SKM-1 (cell line): Measurements from ENCODE around the gene BTN3A1.
A peak's percentile ranks its signal among the peaks of the same experiment; 100 is the strongest.
"Not testable (repeated sequence)": the region's sequence is repeated elsewhere in the genome, so short reads cannot be mapped to it uniquely, and the experiment has no call there.

ENCODE experiments used
- DNase-seq: peaks from one replicate; lab custom pipeline; 2025; ENCODE audit not compliant: unreplicated experiment; lab: John Stamatoyannopoulos, UW

Gene BTN3A1

GRCh38 chr6:26401987-26402658 is at the start of gene BTN3A1:
TSS of gene BTN3A1 (plus strand) at chr6:26402275. CDS start at chr6:26405564, 3,289 bp downstream.
- peak; percentile 63 for DNase-seq

DNA sequence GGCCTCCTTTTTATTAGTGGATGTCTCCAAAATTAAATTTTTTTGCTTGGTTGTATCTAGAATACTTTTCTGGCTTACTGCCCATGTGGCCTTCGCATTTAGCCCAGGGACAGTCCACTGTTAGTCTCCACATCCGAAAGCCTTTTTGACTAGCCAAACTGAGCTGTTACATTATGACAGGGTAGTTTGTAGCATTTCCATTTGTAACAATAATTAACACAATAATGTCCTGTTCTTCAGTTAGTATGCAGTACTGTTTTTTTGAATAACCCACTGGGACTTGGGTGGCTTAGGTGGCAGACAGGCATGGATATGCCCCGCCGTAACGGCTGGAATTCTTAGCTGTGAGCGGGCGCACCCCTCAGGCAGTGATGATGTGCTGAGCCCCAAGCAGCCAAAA is 49.8 kb upstream of the BTN3A1 start:
- no peak for DNase-seq

- DNase-seq: no peak
Observed at GRCh38 chr6:26354162-26354561, 47.9 kb upstream of the BTN3A1 start.

DNA sequence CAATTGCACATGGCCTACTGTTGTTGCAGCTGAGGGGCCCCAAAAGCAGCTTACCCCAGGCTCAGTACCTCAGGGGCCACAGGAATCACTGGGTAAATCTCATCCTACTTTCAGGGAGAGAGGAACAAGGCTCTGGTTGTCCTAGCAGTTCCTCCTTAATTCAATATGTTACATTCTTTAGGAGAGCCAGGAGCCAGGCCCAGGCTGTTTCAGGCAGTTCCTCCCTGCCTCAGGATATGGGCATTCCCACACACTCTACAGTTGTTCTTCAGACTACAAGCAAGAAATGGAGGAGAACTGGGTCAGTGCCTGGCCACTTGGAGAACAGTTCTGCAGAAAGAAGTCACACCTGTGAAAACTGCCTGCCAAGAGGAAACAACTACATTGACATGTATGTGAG is 46.7 kb upstream of the BTN3A1 start:
- no peak for DNase-seq

- DNase-seq: not testable (repeated sequence)
Observed at GRCh38 chr6:26357543-26357942, 44.5 kb upstream of the BTN3A1 start.

GRCh38 chr6:26358511-26358981 is 43.5 kb upstream of the BTN3A1 start:
- no peak for DNase-seq

GRCh38 chr6:26359765-26360164 is 42.3 kb upstream of the BTN3A1 start:
- DNase-seq: no peak

DNA sequence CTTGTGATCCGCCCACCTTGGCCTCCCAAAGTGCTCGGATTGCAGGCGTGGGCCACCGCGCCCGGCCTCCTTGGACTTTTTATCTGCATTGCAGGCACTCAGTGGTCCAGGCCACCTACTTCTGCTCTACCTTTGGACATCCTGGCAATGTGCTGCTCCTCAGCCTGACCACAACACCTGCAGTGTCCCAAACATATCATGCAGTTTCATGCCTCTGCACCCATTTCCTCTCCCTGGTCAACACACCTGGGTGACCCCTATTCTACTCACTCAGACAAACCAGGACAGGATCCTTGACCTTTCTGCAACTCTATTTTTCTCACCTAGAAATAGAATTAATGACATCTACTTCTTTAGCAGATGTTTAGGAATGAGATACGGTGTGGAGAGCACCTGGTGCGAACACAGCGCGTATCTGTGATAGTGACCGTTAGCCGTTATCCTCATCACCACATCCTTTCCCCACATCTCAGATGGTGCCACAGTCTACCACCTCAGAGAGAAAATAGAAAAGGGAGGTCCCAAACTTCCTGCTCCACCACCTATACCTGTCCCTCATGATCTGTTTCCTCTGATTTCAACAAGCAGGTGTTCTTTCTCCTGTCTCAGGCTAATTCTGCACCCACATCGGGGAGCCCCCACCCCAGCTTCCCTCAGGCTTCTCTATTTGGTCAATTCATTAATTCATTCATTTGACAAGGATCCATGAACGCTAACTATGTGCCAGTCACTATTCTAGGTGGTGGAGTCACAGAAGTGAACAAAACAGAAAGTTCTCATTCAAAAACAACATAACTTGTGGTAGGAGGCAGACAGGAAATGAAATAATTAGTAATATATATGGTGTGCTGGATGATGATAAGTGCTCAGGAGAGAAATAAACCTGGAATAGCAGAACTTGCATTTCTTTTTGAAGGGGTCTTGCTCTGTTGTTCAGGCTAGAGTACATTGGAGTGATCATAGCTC is 41.3 kb upstream of the BTN3A1 start:
- no peak for DNase-seq

- DNase-seq: no peak
Observed at GRCh38 chr6:26361544-26361943, 40.5 kb upstream of the BTN3A1 start.

GRCh38 chr6:26362093-26362835 is 39.8 kb upstream of the BTN3A1 start:
- no peak for DNase-seq

- DNase-seq: no peak
Observed at GRCh38 chr6:26362836-26363220, 39.2 kb upstream of the BTN3A1 start.

- DNase-seq: no peak
Observed at GRCh38 chr6:26363882-26364701, 38.0 kb upstream of the BTN3A1 start.

- no peak for DNase-seq
Observed at GRCh38 chr6:26365633-26365995, 36.5 kb upstream of the BTN3A1 start.

DNA sequence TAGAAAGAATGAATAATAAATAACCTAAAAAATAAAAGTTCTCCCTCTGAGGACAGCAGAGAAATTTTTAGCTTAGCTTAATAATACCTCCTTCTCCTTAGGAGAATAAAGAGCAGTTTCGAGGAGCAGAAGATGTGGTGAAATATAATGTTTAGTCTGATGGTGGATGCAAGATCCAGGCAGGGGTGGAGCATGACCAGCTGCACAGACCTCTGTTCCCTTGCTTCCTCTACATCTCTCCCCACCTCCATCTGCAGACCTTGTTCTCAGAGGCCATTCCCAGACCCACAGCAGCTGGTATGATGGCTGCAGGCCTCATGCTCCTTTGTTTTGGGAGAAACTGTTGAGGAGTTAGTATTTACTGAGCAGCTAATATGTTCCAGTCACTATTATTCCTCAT is 35.6 kb upstream of the BTN3A1 start:
- DNase-seq: no peak

DNA sequence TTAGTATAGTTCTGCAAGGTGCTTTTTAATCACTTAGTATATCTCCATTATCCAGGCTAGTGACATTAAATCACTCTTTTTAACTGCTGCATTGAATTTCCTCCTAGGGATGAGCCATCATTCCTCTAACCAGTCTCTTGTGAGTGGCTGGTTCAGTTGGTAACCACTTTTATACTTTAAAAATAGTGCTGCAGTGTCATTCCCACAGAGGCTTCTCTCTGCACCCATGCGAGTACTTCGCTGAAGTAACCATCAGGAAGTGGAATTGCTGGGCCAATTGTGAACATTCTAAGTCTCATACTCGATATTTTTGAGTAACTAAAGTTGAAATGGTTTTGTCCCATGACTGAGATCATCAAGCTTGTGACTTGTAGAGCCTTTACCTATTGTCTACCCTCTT is 35.0 kb upstream of the BTN3A1 start:
- DNase-seq: no peak

DNA sequence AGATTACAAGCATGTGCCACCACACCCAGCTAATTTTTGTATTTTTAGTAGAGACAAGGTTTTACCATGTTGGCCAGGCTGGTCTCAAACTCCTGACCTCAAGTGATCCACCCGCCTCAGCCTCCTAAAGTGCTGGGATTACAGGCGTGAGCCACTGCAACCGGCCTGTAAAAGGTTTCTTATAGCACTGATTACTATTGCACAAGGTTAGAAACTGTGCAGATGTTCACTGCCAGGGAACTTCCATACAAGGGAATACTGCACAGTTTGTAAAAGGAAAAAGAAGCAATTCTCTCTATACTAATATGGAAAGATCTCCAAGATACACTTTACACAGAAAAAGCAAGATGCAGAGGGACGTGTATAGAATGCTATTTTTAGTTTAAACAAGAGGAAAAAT is 30.3 kb upstream of the BTN3A1 start:
- not testable (repeated sequence) for DNase-seq

DNA sequence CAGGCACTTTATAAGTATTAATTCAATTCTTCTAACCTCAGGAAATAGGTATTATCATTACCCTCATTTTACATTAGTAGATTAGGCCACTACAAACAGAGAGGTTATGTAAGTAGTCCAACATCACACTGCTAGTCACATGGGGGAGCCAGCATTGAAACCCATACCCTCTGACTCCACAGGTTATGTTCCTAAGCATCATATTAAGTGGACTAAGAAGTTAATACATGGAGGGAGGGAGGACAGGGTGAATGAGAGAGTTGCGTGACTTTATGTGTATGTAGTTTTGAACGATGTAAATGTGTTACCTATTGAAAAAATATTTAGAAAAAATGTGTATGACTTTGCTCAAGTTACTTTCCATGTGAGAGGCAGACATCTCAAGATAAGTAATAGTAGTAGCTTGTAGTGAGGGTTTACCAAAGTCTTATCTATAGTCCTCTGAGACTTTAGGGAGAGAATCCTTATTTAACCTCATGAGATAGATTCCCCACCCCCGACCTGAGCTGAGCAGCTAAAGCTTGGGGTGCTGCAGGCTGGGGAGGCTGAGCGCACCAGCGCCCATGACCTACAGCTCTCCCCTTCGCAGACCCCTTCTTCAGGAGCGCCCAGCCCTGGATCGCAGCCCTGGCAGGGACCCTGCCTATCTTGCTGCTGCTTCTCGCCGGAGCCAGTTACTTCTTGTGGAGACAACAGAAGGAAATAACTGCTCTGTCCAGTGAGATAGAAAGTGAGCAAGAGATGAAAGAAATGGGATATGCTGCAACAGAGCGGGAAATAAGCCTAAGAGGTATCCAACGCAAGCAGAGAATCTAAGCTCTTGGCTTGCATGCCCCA is 29.5 kb upstream of the BTN3A1 start:
- DNase-seq: no peak

GRCh38 chr6:26375270-26375669 is 26.8 kb upstream of the BTN3A1 start:
- no peak for DNase-seq

- DNase-seq: no peak
Observed at GRCh38 chr6:26377719-26378118, 24.4 kb upstream of the BTN3A1 start.

GRCh38 chr6:26378143-26378542 is 23.9 kb upstream of the BTN3A1 start:
- DNase-seq: not testable (repeated sequence)
